K562 (cell line): ENCODE results near the gene SMCHD1. TPM values are rescaled to one million over a fixed set of nuclear protein-coding genes. Genes with fewer than 3 reads are reported as not detected.

Experiments used
- CC2D1A ChIP-seq: fragments of 450-650 bp; IDR thresholded peaks from 2 replicates; pipeline ENCODE4 v1.6.1; 2017; ENCODE audit warnings: mild to moderate bottlenecking
- LARP7 ChIP-seq: fragments of 450-650 bp; IDR thresholded peaks from 2 replicates; pipeline ENCODE4 v1.6.1; 2016
- MEF2D ChIP-seq: conservative IDR thresholded peaks from 2 replicates; pipeline ENCODE4 v1.6.1; 2016; ENCODE audit warnings: low read depth, missing genetic modification characterization, missing compliant biosample characterization
- NELFE ChIP-seq: IDR thresholded peaks from 2 replicates; pipeline ENCODE4 v1.6.1; 2011; ENCODE audit warnings: mild to moderate bottlenecking; ENCODE audit not compliant: insufficient read depth, insufficient read length
- NFIC ChIP-seq: fragments of 450-650 bp; IDR thresholded peaks from 2 replicates; pipeline ENCODE4 v1.6.1; 2017; ENCODE audit warnings: mild to moderate bottlenecking, inconsistent platforms
- NFIX ChIP-seq: fragments of 250-450 bp; sonication (Bioruptor Pico); IDR thresholded peaks from 2 replicates; pipeline ENCODE4 v1.4.0; 2020; ENCODE audit warnings: low read depth, mild to moderate bottlenecking, moderate library complexity
- PTTG1 ChIP-seq: fragments of 450-650 bp; IDR thresholded peaks from 2 replicates; pipeline ENCODE4 v1.6.1; 2016; ENCODE audit warnings: low read depth, mild to moderate bottlenecking, missing genetic modification characterization, missing compliant biosample characterization
- SMARCA5 ChIP-seq: fragments of 450-650 bp; IDR thresholded peaks from 2 replicates; pipeline ENCODE4 v1.6.1; 2016
- TEAD4 ChIP-seq, 2 experiments: sonication (generic) in 1 of 2; formaldehyde crosslinking in 1 of 2; IDR thresholded peaks; 2 replicates each; pipeline versions ENCODE4 v1.6.1 to v1.8.0; 2012 to 2022; ENCODE audit warnings: borderline replicate concordance in 1 of 2, inconsistent platforms in 1 of 2, low read length in 1 of 2, mild to moderate bottlenecking in 1 of 2, missing genetic modification reagents in 1 of 2
- TRIM24 ChIP-seq, 2 experiments: fragments of 450-650 bp; IDR thresholded peaks; 2 replicates each; pipeline ENCODE4 v1.6.1; 2016
- XRCC4 ChIP-seq: IDR thresholded peaks from one replicate; pipeline ENCODE4 v1.6.1; 2011; ENCODE audit not compliant: insufficient read depth, insufficient read length; ENCODE audit errors: extremely low read depth
- ZNF239 ChIP-seq: fragments of 250-450 bp; sonication (Bioruptor Pico); IDR thresholded peaks from 2 replicates; pipeline ENCODE4 v1.4.0; 2020; ENCODE audit warnings: mild to moderate bottlenecking
- ZNF57 ChIP-seq: fragments of 450-650 bp; formaldehyde crosslinking; IDR thresholded peaks from 2 replicates; pipeline ENCODE4 v1.4.0; 2020; ENCODE audit warnings: mild to moderate bottlenecking, moderate library complexity
- polyA plus RNA-seq, 8 experiments: library from polyadenylated mRNA; depleted of rRNA in 4 of 8; stranded (reverse) in 5 of 8; unstranded in 3 of 8; fragments of >200 nt; fragmentation: Nextera tagmentation in 2 of 8; fragmentation: Illumina TruSeq in 1 of 8; extraction: Ambion mirVana in 2 of 8; extraction: Trizol in 1 of 8; gene quantifications; 2 replicates each; pipeline versions ENCODE4 v1.2.1 to v1.2.3, GENCODE V29; 2011 to 2014; ENCODE audit warnings: inconsistent platforms in 1 of 8, missing spikeins in 1 of 8
- total RNA-seq, 7 experiments: library from RNA; depleted of rRNA in 6 of 7; stranded (reverse); fragments of >200 nt in 6 of 7; fragmentation: Illumina TruSeq in 2 of 7; extraction: Trizol in 2 of 7; gene quantifications; 2 replicates each; pipeline versions ENCODE4 v1.2.1 to v1.2.3, GENCODE V29; 2011 to 2021; ENCODE audit warnings: low replicate concordance in 1 of 7
- TF ChIP-seq, protein P1 (sequence below): fragments of 450-650 bp; formaldehyde crosslinking; IDR thresholded peaks from 2 replicates; pipeline ENCODE4 v1.4.0; 2022; ENCODE audit warnings: mild to moderate bottlenecking, moderate library complexity
- TF ChIP-seq, protein P2 (sequence below): IDR thresholded peaks from 2 replicates; pipeline ENCODE4 v1.6.1; 2011; ENCODE audit warnings: borderline replicate concordance, low read depth, mild to moderate bottlenecking, moderate library complexity, low read length; ENCODE audit not compliant: insufficient read depth, poor library complexity, severe bottlenecking
- TF ChIP-seq, protein P3 (sequence below): fragments of 450-650 bp; IDR thresholded peaks from 2 replicates; pipeline ENCODE4 v1.6.1; 2016; ENCODE audit warnings: mild to moderate bottlenecking
- TF ChIP-seq, protein P4 (sequence below): fragments of 450-650 bp; IDR thresholded peaks from 2 replicates; pipeline ENCODE4 v1.6.1; 2017; ENCODE audit warnings: antibody characterized with exemption, mild to moderate bottlenecking
- TF ChIP-seq, protein P5 (sequence below): fragments of 450-650 bp; IDR thresholded peaks from 2 replicates; pipeline ENCODE4 v1.6.1; 2017; ENCODE audit warnings: antibody characterized with exemption

The SMCHD1 gene
- total and polyA plus RNA-seq, 9 of the 15 experiments (the other 6 are each of a cell fraction or from before 2014, with no cell fraction given) = 6.3 to 144 (median 72.7) TPM

DNA sequence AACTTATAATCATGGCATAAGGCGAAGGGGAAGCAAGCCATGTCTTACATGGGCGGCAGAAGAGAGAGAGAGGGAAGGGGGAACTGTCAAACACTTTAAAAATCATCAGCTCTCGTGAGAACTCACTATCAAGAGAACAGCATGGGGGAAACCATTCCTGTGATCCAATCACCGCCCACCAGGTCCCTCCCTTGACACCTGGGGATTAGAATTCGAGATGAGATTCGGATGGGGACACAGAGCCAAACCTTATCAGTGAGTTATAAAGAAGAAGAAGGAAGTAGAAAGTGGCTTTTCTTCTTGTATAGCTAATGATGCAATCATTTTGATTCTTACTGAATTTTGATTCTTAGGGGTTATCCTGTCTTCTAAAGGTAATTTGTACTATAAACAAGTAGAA is 51.4 kb downstream of the SMCHD1 start (continued):
- TF ChIP-seq, protein P1, sequence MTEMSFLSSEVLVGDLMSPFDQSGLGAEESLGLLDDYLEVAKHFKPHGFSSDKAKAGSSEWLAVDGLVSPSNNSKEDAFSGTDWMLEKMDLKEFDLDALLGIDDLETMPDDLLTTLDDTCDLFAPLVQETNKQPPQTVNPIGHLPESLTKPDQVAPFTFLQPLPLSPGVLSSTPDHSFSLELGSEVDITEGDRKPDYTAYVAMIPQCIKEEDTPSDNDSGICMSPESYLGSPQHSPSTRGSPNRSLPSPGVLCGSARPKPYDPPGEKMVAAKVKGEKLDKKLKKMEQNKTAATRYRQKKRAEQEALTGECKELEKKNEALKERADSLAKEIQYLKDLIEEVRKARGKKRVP (CRISPR knock-in tag) = no peak
- TF ChIP-seq ZNF57 (CRISPR knock-in tag) (no peak), NFIC (no peak), PTTG1 (tag) (no peak), NELFE (no peak), LARP7 (no peak), CC2D1A (peak; percentile 76; the same call in 1 of the 2 replicates), ZNF239 (CRISPR knock-in tag) (peak; percentile 79), SMARCA5 (no peak), MEF2D (no peak), XRCC4 (no peak), TEAD4 (IDR thresholded peaks at IDR 0.05; ENCODE audit: low read length) (no peak), TEAD4 (CRISPR knock-in tag; IDR thresholded peaks at IDR 0.05; ENCODE audit: borderline replicate concordance) (no peak), NFIX (CRISPR knock-in tag) (no peak), TRIM24 (IDR thresholded peaks at IDR 0.05) (0 out of 4 replicates have a peak, but pooled peaks of 1 of the 2 experiments have one; percentile 31)
- TF ChIP-seq, protein P2, sequence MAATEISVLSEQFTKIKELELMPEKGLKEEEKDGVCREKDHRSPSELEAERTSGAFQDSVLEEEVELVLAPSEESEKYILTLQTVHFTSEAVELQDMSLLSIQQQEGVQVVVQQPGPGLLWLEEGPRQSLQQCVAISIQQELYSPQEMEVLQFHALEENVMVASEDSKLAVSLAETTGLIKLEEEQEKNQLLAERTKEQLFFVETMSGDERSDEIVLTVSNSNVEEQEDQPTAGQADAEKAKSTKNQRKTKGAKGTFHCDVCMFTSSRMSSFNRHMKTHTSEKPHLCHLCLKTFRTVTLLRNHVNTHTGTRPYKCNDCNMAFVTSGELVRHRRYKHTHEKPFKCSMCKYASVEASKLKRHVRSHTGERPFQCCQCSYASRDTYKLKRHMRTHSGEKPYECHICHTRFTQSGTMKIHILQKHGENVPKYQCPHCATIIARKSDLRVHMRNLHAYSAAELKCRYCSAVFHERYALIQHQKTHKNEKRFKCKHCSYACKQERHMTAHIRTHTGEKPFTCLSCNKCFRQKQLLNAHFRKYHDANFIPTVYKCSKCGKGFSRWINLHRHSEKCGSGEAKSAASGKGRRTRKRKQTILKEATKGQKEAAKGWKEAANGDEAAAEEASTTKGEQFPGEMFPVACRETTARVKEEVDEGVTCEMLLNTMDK = no peak
- TF ChIP-seq, protein P3, sequence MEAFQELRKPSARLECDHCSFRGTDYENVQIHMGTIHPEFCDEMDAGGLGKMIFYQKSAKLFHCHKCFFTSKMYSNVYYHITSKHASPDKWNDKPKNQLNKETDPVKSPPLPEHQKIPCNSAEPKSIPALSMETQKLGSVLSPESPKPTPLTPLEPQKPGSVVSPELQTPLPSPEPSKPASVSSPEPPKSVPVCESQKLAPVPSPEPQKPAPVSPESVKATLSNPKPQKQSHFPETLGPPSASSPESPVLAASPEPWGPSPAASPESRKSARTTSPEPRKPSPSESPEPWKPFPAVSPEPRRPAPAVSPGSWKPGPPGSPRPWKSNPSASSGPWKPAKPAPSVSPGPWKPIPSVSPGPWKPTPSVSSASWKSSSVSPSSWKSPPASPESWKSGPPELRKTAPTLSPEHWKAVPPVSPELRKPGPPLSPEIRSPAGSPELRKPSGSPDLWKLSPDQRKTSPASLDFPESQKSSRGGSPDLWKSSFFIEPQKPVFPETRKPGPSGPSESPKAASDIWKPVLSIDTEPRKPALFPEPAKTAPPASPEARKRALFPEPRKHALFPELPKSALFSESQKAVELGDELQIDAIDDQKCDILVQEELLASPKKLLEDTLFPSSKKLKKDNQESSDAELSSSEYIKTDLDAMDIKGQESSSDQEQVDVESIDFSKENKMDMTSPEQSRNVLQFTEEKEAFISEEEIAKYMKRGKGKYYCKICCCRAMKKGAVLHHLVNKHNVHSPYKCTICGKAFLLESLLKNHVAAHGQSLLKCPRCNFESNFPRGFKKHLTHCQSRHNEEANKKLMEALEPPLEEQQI = peak; percentile 63
- TF ChIP-seq, protein P4, sequence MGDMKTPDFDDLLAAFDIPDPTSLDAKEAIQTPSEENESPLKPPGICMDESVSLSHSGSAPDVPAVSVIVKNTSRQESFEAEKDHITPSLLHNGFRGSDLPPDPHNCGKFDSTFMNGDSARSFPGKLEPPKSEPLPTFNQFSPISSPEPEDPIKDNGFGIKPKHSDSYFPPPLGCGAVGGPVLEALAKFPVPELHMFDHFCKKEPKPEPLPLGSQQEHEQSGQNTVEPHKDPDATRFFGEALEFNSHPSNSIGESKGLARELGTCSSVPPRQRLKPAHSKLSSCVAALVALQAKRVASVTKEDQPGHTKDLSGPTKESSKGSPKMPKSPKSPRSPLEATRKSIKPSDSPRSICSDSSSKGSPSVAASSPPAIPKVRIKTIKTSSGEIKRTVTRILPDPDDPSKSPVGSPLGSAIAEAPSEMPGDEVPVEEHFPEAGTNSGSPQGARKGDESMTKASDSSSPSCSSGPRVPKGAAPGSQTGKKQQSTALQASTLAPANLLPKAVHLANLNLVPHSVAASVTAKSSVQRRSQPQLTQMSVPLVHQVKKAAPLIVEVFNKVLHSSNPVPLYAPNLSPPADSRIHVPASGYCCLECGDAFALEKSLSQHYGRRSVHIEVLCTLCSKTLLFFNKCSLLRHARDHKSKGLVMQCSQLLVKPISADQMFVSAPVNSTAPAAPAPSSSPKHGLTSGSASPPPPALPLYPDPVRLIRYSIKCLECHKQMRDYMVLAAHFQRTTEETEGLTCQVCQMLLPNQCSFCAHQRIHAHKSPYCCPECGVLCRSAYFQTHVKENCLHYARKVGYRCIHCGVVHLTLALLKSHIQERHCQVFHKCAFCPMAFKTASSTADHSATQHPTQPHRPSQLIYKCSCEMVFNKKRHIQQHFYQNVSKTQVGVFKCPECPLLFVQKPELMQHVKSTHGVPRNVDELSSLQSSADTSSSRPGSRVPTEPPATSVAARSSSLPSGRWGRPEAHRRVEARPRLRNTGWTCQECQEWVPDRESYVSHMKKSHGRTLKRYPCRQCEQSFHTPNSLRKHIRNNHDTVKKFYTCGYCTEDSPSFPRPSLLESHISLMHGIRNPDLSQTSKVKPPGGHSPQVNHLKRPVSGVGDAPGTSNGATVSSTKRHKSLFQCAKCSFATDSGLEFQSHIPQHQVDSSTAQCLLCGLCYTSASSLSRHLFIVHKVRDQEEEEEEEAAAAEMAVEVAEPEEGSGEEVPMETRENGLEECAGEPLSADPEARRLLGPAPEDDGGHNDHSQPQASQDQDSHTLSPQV = no peak
- TF ChIP-seq, protein P5, sequence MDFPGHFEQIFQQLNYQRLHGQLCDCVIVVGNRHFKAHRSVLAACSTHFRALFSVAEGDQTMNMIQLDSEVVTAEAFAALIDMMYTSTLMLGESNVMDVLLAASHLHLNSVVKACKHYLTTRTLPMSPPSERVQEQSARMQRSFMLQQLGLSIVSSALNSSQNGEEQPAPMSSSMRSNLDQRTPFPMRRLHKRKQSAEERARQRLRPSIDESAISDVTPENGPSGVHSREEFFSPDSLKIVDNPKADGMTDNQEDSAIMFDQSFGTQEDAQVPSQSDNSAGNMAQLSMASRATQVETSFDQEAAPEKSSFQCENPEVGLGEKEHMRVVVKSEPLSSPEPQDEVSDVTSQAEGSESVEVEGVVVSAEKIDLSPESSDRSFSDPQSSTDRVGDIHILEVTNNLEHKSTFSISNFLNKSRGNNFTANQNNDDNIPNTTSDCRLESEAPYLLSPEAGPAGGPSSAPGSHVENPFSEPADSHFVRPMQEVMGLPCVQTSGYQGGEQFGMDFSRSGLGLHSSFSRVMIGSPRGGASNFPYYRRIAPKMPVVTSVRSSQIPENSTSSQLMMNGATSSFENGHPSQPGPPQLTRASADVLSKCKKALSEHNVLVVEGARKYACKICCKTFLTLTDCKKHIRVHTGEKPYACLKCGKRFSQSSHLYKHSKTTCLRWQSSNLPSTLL = no peak
